ENCODE results near the gene DIPK1A. TPM values are rescaled to one million over a fixed set of nuclear protein-coding genes. Genes with fewer than 3 reads are reported as not detected.
A peak's percentile ranks its signal among the peaks of the same experiment; 100 is the strongest.

The DIPK1A gene
- 1 to 10 TPM; 7.9 to 8.7 TPM for total RNA-seq
- 9.4 to 10.2 reads per million in 2 donors for total RNA-seq

DNA sequence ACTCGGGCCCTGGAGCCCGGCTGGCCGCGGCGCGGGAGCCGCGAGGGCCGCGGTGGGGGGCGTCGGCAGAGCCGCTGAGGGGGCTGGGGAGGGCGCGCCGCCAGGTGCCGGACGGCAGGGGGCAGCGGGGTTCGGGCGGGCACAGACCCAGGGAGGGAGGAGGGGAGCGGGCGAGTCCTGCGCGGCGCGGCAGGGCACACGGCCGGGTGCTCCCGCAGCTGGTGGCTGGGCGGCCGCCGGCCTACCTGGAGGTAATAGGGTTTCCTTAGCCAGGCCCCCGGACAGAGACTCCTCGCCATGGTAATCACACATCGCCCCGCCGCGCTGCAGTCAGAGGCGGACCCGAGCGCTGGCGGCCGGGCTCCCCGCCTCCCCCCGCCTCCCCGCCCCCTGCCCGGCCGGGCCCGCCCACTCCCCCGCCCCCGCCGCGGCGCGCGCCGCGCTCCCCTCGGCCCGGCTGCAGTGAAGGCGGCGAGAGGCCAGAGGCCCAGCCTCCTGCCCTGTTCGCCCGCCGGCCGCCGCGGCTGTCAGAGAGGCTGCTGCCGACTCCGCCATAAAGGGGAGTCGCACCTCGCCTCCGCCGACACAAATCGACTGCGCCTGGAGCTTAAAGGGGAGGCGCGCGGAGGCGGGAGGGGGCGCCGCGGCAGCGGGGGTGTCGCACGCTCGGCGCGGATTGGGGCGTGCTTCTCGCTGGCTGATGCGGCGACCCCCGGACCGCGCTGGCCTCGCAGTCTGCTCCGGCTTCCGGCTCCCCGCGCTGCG lies at the start of gene DIPK1A:
Gene DIPK1A (minus strand): TSS at position 332 of the 765 bp plus-strand sequence. CDS start 33 bp downstream, at position 299.
- peak; percentile 51 for ATAC-seq
- no peaks in the 10 kb centered on the region for H3K36me3 Mint-ChIP-seq (ENCODE audit: low read depth)
- H3K27ac Mint-ChIP-seq, result peak within 1 kb of the TSS; percentile 97

DNA sequence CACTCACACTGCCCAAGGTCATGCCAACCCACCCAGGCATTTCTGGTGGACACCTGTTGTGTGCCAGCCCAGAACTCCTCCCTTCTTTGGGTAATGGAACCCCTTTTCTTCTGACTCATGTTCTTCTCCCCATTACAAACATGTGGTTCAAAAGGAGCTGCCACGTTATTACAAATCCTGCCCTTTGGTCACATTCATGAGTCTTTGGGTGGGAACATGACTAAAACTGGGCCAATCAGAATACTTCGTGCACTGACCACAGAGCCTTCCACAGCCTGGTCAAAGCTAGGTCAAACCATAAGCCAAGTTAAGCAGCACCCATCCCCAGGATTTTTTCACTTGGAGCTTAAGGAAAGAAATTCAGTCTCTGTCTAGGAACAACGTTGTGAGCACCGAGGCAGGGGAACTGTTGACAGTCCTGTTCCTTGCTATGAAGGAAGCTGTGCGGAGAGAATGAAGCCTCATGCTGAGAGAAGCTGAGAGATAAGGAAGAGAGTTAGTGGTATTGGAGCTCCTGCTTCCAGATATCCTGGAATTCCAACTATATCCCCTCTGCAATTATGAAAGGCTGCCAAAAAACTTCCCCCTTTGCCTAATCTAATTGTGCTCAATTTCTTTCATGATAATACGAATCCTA lies 46.8 kb upstream of the DIPK1A start:
- peaks cover 5% of the 10 kb centered on the region for H3K36me3 Mint-ChIP-seq (ENCODE audit: low read depth)
- ATAC-seq, result no peak
- peaks cover 33% of the 10 kb centered on the region for H3K27me3 Mint-ChIP-seq
- H3K27ac Mint-ChIP-seq, result no peak overlapping the region
- no peak overlapping the region for H3K4me3 Mint-ChIP-seq
- no peaks in the 10 kb centered on the region for H3K9me3 ChIP-seq (ENCODE audit: control insufficient read depth, low read length, poor library complexity, severe bottlenecking)
- peaks cover 3% of the 10 kb centered on the region for H3K4me1 Mint-ChIP-seq
- DNase-seq, result no peak

More for the DNA sequence above, at the start of gene DIPK1A:
- H3K4me1 Mint-ChIP-seq, result peaks cover 31% of the 10 kb centered on the region
- peak; percentile 66 to 69 (median 68) for DNase-seq
- H3K9me3 ChIP-seq (ENCODE audit: control insufficient read depth, low read length, poor library complexity, severe bottlenecking), result no peaks in the 10 kb centered on the region
- no peaks in the 10 kb centered on the region for H3K27me3 Mint-ChIP-seq
- no peak within 1 kb of the TSS for H3K4me3 Mint-ChIP-seq

- Mint-ChIP-seq H3K4me3 (no peak overlapping the region), H3K27ac (no peak overlapping the region), H3K36me3 (ENCODE audit: low read depth) (peaks cover 5% of the 10 kb centered on the region), H3K4me1 (peaks cover 7% of the 10 kb centered on the region), H3K27me3 (peaks cover 41% of the 10 kb centered on the region)
- DNase-seq (no peak), ATAC-seq (no peak)
- no peaks in the 10 kb centered on the region for H3K9me3 ChIP-seq (ENCODE audit: control insufficient read depth, low read length, poor library complexity, severe bottlenecking)
These were observed 44.0 kb upstream of the DIPK1A start for GRCh38 chr1:93005252-93005598.

- H3K27ac Mint-ChIP-seq, result no peak overlapping the region
- peaks cover 41% of the 10 kb centered on the region for H3K27me3 Mint-ChIP-seq
- peak overlapping the region; percentile 12 for H3K4me3 Mint-ChIP-seq
- H3K36me3 Mint-ChIP-seq (ENCODE audit: low read depth), result peaks cover 5% of the 10 kb centered on the region
- no peak for DNase-seq
- ATAC-seq, result no peak
- H3K9me3 ChIP-seq (ENCODE audit: control insufficient read depth, low read length, poor library complexity, severe bottlenecking), result no peaks in the 10 kb centered on the region
- H3K4me1 Mint-ChIP-seq, result peaks cover 7% of the 10 kb centered on the region
These were observed 43.4 kb upstream of the DIPK1A start for GRCh38 chr1:93004566-93005251.

DNA sequence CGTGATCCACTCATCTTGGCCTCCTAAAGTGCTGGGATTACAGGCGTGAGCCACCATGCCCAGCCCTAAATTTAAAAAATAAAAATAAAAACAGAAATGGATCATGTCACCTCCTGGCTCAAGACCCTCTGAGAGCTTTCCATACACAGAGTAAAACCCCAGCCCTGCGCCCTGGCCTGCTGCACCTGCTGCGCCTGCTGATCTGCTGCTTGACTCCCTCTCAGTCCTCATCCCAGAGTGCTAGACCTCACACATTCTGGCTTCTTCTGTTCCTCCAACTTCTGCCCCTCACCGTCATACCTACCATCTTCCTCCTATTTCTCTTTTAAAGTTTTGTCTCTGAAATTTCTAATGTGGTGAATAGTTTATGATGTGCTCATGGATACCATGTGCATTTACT lies 42.7 kb upstream of the DIPK1A start:
- H3K27me3 Mint-ChIP-seq, result peaks cover 41% of the 10 kb centered on the region
- H3K36me3 Mint-ChIP-seq (ENCODE audit: low read depth), result peaks cover 5% of the 10 kb centered on the region
- no peak for ATAC-seq
- H3K9me3 ChIP-seq (ENCODE audit: control insufficient read depth, low read length, poor library complexity, severe bottlenecking), result no peaks in the 10 kb centered on the region
- no peak overlapping the region for H3K4me3 Mint-ChIP-seq
- no peak overlapping the region for H3K27ac Mint-ChIP-seq
- DNase-seq, result no peak
- peaks cover 7% of the 10 kb centered on the region for H3K4me1 Mint-ChIP-seq

DNA sequence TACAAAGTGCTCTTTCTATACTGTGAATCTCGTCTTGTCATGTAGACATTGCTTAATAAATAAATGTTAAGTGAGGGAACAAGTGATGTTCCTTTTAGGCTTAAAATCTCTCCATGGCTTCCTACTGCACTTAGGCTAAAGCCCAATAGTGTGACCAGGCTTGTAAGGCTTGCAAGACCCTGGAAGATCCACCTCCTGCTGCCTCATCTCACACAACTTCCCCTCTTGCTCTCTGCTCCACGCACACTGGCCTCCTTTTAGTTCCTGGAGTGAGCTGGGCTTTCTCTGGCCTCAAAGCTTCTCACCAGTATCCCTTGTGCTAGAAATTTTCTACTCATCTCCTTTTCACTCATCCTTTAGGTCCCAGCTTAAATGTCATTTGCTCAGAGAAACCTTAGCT lies 41.5 kb upstream of the DIPK1A start:
- peaks cover 7% of the 10 kb centered on the region for H3K4me1 Mint-ChIP-seq
- no peak for DNase-seq
- peaks cover 29% of the 10 kb centered on the region for H3K27me3 Mint-ChIP-seq
- H3K9me3 ChIP-seq (ENCODE audit: control insufficient read depth, low read length, poor library complexity, severe bottlenecking), result no peaks in the 10 kb centered on the region
- H3K36me3 Mint-ChIP-seq (ENCODE audit: low read depth), result peaks cover 5% of the 10 kb centered on the region
- no peak for ATAC-seq
- peak overlapping the region; percentile 37 for H3K27ac Mint-ChIP-seq
- H3K4me3 Mint-ChIP-seq, result no peak overlapping the region

GRCh38 chr1:93001893-93002292 lies 40.6 kb upstream of the DIPK1A start:
- Mint-ChIP-seq H3K36me3 (ENCODE audit: low read depth) (peaks cover 5% of the 10 kb centered on the region), H3K4me1 (peaks cover 7% of the 10 kb centered on the region), H3K4me3 (no peak overlapping the region), H3K27ac (no peak overlapping the region), H3K27me3 (peaks cover 28% of the 10 kb centered on the region)
- DNase-seq (no peak), ATAC-seq (no peak)
- no peaks in the 10 kb centered on the region for H3K9me3 ChIP-seq (ENCODE audit: control insufficient read depth, low read length, poor library complexity, severe bottlenecking)

DNA sequence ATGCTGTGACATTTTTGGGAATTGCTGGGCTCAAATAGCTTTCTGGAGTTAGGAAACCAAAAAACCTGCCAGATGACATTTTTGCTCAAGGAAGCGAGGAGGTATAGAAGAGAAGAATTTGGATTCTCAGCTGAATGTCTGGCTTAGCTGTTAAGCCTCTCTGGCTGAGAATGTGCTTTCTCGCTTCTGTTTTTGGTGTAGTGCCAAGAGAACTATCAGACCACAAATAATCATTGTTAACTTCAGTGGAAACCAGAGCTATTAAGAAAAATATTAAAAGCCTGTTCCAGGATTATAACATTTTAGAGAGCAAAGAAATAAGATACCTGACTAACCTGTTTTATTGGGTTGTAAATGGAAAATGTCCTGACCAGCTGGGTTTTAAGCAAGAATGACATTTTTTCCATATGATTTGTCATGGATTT lies 39.5 kb upstream of the DIPK1A start:
- Mint-ChIP-seq H3K36me3 (ENCODE audit: low read depth) (peaks cover 5% of the 10 kb centered on the region), H3K4me1 (peaks cover 7% of the 10 kb centered on the region), H3K27ac (no peak overlapping the region), H3K4me3 (no peak overlapping the region), H3K27me3 (peaks cover 24% of the 10 kb centered on the region)
- DNase-seq (no peak), ATAC-seq (no peak)
- H3K9me3 ChIP-seq (ENCODE audit: control insufficient read depth, low read length, poor library complexity, severe bottlenecking), result no peaks in the 10 kb centered on the region

DNA sequence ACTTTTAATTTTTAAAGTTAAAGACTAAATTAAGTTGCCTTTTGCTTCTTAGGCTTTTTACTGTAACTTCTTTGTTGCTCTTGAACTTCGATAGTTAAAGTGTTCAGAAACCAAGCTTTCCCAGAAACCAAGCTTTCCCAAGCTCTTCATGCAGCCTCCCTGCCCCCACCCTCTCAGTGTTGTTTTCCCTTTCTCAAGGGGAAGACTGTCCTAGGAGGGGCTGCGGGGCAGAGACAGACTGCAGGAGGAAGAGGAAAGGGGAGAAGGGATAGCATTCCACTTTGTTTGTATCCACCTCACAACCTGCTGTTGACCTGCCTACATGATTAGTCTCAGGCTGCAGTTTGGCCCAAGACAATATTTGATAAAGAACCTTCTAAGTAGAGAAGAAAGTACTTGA lies 39.0 kb upstream of the DIPK1A start:
- ATAC-seq (no peak), DNase-seq (no peak)
- H3K9me3 ChIP-seq (ENCODE audit: control insufficient read depth, low read length, poor library complexity, severe bottlenecking), result no peaks in the 10 kb centered on the region
- Mint-ChIP-seq H3K27ac (no peak overlapping the region), H3K36me3 (ENCODE audit: low read depth) (peaks cover 5% of the 10 kb centered on the region), H3K4me3 (no peak overlapping the region), H3K4me1 (peaks cover 7% of the 10 kb centered on the region), H3K27me3 (peaks cover 24% of the 10 kb centered on the region)

DNA sequence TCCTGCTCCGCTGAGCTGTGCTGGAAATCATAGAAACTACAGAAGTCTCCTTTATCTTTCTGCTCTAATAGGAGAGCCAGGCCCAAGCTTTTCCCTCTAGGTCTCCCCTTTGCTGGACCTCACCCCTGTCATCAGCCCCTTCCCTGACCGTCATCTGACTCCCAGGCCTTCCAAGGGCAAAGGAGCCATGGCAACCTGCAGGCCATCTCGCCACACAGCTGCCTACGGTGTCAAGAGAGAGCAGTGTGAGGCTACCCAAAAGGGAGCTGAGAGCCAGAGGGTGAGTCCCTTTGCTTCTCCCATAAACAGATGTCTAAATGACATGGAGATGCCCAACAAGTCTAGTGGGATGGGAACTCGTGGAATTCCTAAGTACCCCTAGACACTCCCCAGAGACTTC lies 37.6 kb upstream of the DIPK1A start:
- Mint-ChIP-seq H3K4me3 (no peak overlapping the region), H3K27ac (no peak overlapping the region), H3K4me1 (peaks cover 7% of the 10 kb centered on the region), H3K36me3 (ENCODE audit: low read depth) (no peaks in the 10 kb centered on the region), H3K27me3 (peaks cover 10% of the 10 kb centered on the region)
- H3K9me3 ChIP-seq (ENCODE audit: control insufficient read depth, low read length, poor library complexity, severe bottlenecking), result no peaks in the 10 kb centered on the region
- no peak for ATAC-seq
- no peak for DNase-seq

DNA sequence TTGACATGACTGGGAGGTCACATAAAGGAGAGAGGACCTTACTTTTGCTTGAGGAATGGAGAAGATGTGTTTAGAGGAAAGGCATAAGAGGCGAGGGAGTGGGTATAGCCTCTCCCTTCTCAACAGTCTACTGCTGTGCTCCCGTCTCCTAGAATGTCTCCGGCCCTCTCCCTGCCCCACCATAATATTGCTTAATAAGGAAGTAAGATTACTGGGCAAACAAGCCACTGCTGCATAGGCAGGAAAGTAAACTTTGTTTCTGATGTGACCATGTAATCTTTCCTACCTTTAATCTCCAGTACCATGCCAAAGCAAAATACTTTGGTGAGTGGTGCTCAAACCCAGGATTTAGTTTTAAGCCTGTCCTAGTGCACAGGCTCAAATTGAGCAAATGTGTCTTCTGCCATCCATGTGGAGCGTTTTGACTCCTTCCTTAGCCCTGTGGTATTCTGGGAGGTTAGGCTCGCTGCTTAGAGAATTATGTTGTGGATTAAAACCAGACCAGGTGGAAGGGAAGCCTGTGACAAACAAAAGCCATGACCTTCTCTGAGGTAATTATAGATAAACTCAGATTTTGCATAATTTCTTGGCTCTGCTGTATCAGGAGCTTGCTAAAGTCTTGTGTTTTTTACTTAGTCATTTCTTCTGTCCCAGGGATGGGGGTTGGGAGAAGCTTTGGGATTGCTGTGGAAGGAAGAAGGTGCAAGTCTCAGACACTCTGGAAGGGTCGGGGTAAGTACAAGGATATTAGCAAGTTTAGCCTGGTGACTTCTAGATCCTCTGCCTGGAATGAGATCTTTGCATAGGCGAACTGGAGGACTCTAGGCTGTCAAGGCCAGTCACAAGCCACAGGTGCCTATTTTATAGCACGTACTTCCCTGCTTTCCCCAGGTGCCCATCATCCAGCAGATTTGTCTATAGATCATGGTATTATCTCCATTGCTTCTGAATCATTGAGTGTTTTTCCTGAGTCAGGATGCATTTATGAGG lies 34.5 kb upstream of the DIPK1A start:
- H3K27ac Mint-ChIP-seq, result no peak overlapping the region
- H3K9me3 ChIP-seq (ENCODE audit: control insufficient read depth, low read length, poor library complexity, severe bottlenecking), result no peaks in the 10 kb centered on the region
- DNase-seq (no peak), ATAC-seq (no peak)
- H3K4me1 Mint-ChIP-seq, result peaks cover 18% of the 10 kb centered on the region
- no peak overlapping the region for H3K4me3 Mint-ChIP-seq
- no peaks in the 10 kb centered on the region for H3K36me3 Mint-ChIP-seq (ENCODE audit: low read depth)
- H3K27me3 Mint-ChIP-seq, result no peaks in the 10 kb centered on the region

- H3K36me3 Mint-ChIP-seq (ENCODE audit: low read depth), result no peaks in the 10 kb centered on the region
- no peaks in the 10 kb centered on the region for H3K9me3 ChIP-seq (ENCODE audit: control insufficient read depth, low read length, poor library complexity, severe bottlenecking)
- H3K4me3 Mint-ChIP-seq, result no peak overlapping the region
- no peaks in the 10 kb centered on the region for H3K27me3 Mint-ChIP-seq
- H3K27ac Mint-ChIP-seq, result no peak overlapping the region
- DNase-seq (peak; percentile 22 to 58 (median 30)), ATAC-seq (peak; percentile 82)
- peaks cover 32% of the 10 kb centered on the region for H3K4me1 Mint-ChIP-seq
These were observed 32.9 kb upstream of the DIPK1A start for GRCh38 chr1:92994105-92994712.

All from T-helper 17 cell (primary cell).